GM19035 (cell line): ENCODE data around the gene SH3RF3.

Source experiments
- ATAC-seq: cut with Tn5 transposase; IDR thresholded peaks from one replicate; pipeline ENCODE4 v1.9.1; 2021; ENCODE audit not compliant: unreplicated experiment

Gene SH3RF3

GRCh38 chr2:109275120-109276012, 146.4 kb downstream of the SH3RF3 start:
- no peak for ATAC-seq

- no peak for ATAC-seq
Observed at GRCh38 chr2:109277406-109277805, 148.4 kb downstream of the SH3RF3 start.

GRCh38 chr2:109279243-109279860, 150.3 kb downstream of the SH3RF3 start:
- ATAC-seq = no peak

GRCh38 chr2:109280804-109281203, 151.8 kb downstream of the SH3RF3 start:
- no peak for ATAC-seq

- ATAC-seq = no peak
Observed at GRCh38 chr2:109282360-109282759, 153.4 kb downstream of the SH3RF3 start.

- ATAC-seq = no peak
Observed at GRCh38 chr2:109282865-109283264, 153.9 kb downstream of the SH3RF3 start.

- ATAC-seq = no peak
Observed at GRCh38 chr2:109284826-109285225, 155.8 kb downstream of the SH3RF3 start.

GRCh38 chr2:109285244-109285651, 156.2 kb downstream of the SH3RF3 start:
- no peak for ATAC-seq

- ATAC-seq = no peak
Observed at GRCh38 chr2:109287413-109287812, 158.4 kb downstream of the SH3RF3 start.

GRCh38 chr2:109287838-109288237, 158.8 kb downstream of the SH3RF3 start:
- ATAC-seq = no peak

- ATAC-seq = no peak
Observed at GRCh38 chr2:109288544-109289368, 159.8 kb downstream of the SH3RF3 start.

- ATAC-seq = no peak
Observed at GRCh38 chr2:109289504-109290222, 160.7 kb downstream of the SH3RF3 start.

- ATAC-seq = no peak
Observed at GRCh38 chr2:109290887-109291643, 162.1 kb downstream of the SH3RF3 start.

- no peak for ATAC-seq
Observed at GRCh38 chr2:109292386-109292785, 163.4 kb downstream of the SH3RF3 start.

GRCh38 chr2:109293663-109294062, 164.7 kb downstream of the SH3RF3 start:
- no peak for ATAC-seq

GRCh38 chr2:109294523-109294922, 165.5 kb downstream of the SH3RF3 start:
- no peak for ATAC-seq

- no peak for ATAC-seq
Observed at GRCh38 chr2:109295070-109295780, 166.2 kb downstream of the SH3RF3 start.

- no peak for ATAC-seq
Observed at GRCh38 chr2:109295781-109296117, 166.7 kb downstream of the SH3RF3 start.
